ENCODE measurements around the gene GPR31.
A peak's percentile ranks its signal among the peaks of the same experiment; 100 is the strongest.

The GPR31 gene

GRCh38 chr6:167141667-167142432 lies 15.9 kb downstream of the GPR31 start:
- Histone ChIP-seq H2AFZ (ENCODE audit: low read depth, low read length, severe bottlenecking) (no peak overlapping the region), H3K79me2 (ENCODE audit: insufficient read depth, low read length) (no peaks in the 10 kb centered on the region), H3K27me3 (ENCODE audit: low read length) (no peaks in the 10 kb centered on the region), H3K36me3 (ENCODE audit: low read length) (no peaks in the 10 kb centered on the region), H3F3A (ENCODE audit: insufficient read depth) (no peaks in the 10 kb centered on the region), H3K4me3 (ENCODE audit: insufficient read depth, low read length, poor library complexity, severe bottlenecking) (no peak overlapping the region), H3K9ac (ENCODE audit: low read length) (no peak overlapping the region), H4K20me1 (ENCODE audit: low read depth, low read length) (no peaks in the 10 kb centered on the region), H3K9me2 (replicated peaks; ENCODE audit: insufficient read depth, low read length) (no peaks in the 10 kb centered on the region), H3K4me2 (ENCODE audit: low read depth, low read length, poor library complexity, severe bottlenecking) (no peak overlapping the region), H3K9me3 (ENCODE audit: insufficient read depth, low read length) (no peaks in the 10 kb centered on the region), H3K27ac (ENCODE audit: low read depth, low read length) (no peak overlapping the region)
- TF ChIP-seq EZH2phosphoT487 (conservative IDR thresholded peaks at IDR 0.05; ENCODE audit: low read length) (no peak), CTCF (IDR thresholded peaks at IDR 0.05; ENCODE audit: insufficient read depth, low read length, poor library complexity, severe bottlenecking) (peak; percentile 79)

- H3K9me2 ChIP-seq (replicated peaks; ENCODE audit: insufficient read depth, low read length) = no peaks in the 10 kb centered on the region
Measured at GRCh38 chr6:167140589-167141474, 16.9 kb downstream of the GPR31 start.

GRCh38 chr6:167139761-167140160 lies 18.0 kb downstream of the GPR31 start:
- Histone ChIP-seq H3K79me2 (ENCODE audit: insufficient read depth, low read length) (no peaks in the 10 kb centered on the region), H3K4me2 (ENCODE audit: low read depth, low read length, poor library complexity, severe bottlenecking) (no peak overlapping the region), H3K4me3 (ENCODE audit: insufficient read depth, low read length, poor library complexity, severe bottlenecking) (no peak overlapping the region), H2AFZ (ENCODE audit: low read depth, low read length, severe bottlenecking) (no peak overlapping the region), H3K9me3 (ENCODE audit: insufficient read depth, low read length) (no peaks in the 10 kb centered on the region), H3K9me2 (replicated peaks; ENCODE audit: insufficient read depth, low read length) (no peaks in the 10 kb centered on the region), H3K9ac (ENCODE audit: low read length) (no peak overlapping the region), H3K27me3 (ENCODE audit: low read length) (no peaks in the 10 kb centered on the region), H3K36me3 (ENCODE audit: low read length) (no peaks in the 10 kb centered on the region), H4K20me1 (ENCODE audit: low read depth, low read length) (no peaks in the 10 kb centered on the region), H3F3A (ENCODE audit: insufficient read depth) (no peaks in the 10 kb centered on the region), H3K27ac (ENCODE audit: low read depth, low read length) (no peak overlapping the region)
- TF ChIP-seq CTCF (IDR thresholded peaks at IDR 0.05; ENCODE audit: insufficient read depth, low read length, poor library complexity, severe bottlenecking) (no peak), EZH2phosphoT487 (conservative IDR thresholded peaks at IDR 0.05; ENCODE audit: low read length) (no peak)

More at GRCh38 chr6:167140589-167141474, 16.9 kb downstream of the GPR31 start:
- H3K27ac ChIP-seq (ENCODE audit: low read depth, low read length) = no peak overlapping the region
- no peak overlapping the region for H3K4me3 ChIP-seq (ENCODE audit: insufficient read depth, low read length, poor library complexity, severe bottlenecking)
- no peaks in the 10 kb centered on the region for H4K20me1 ChIP-seq (ENCODE audit: low read depth, low read length)
- no peaks in the 10 kb centered on the region for H3F3A ChIP-seq (ENCODE audit: insufficient read depth)
- H2AFZ ChIP-seq (ENCODE audit: low read depth, low read length, severe bottlenecking) = no peak overlapping the region
- H3K27me3 ChIP-seq (ENCODE audit: low read length) = no peaks in the 10 kb centered on the region
- H3K9me3 ChIP-seq (ENCODE audit: insufficient read depth, low read length) = no peaks in the 10 kb centered on the region
- H3K4me2 ChIP-seq (ENCODE audit: low read depth, low read length, poor library complexity, severe bottlenecking) = no peak overlapping the region
- H3K79me2 ChIP-seq (ENCODE audit: insufficient read depth, low read length) = no peaks in the 10 kb centered on the region
- H3K9ac ChIP-seq (ENCODE audit: low read length) = no peak overlapping the region
- H3K36me3 ChIP-seq (ENCODE audit: low read length) = no peaks in the 10 kb centered on the region
- TF ChIP-seq CTCF (IDR thresholded peaks at IDR 0.05; ENCODE audit: insufficient read depth, low read length, poor library complexity, severe bottlenecking) = no peak
- TF ChIP-seq EZH2phosphoT487 (conservative IDR thresholded peaks at IDR 0.05; ENCODE audit: low read length) = no peak

Measured in SU-DHL-6 (cell line).